NCI-H1105 treated with DMSO at 0.1 percent for 48 hours (cell line): ENCODE data around the gene ATP11A.

Source experiments
- DNase-seq: peaks from one replicate; lab custom pipeline; 2025; lab: John Stamatoyannopoulos, UW

The ATP11A gene

DNA sequence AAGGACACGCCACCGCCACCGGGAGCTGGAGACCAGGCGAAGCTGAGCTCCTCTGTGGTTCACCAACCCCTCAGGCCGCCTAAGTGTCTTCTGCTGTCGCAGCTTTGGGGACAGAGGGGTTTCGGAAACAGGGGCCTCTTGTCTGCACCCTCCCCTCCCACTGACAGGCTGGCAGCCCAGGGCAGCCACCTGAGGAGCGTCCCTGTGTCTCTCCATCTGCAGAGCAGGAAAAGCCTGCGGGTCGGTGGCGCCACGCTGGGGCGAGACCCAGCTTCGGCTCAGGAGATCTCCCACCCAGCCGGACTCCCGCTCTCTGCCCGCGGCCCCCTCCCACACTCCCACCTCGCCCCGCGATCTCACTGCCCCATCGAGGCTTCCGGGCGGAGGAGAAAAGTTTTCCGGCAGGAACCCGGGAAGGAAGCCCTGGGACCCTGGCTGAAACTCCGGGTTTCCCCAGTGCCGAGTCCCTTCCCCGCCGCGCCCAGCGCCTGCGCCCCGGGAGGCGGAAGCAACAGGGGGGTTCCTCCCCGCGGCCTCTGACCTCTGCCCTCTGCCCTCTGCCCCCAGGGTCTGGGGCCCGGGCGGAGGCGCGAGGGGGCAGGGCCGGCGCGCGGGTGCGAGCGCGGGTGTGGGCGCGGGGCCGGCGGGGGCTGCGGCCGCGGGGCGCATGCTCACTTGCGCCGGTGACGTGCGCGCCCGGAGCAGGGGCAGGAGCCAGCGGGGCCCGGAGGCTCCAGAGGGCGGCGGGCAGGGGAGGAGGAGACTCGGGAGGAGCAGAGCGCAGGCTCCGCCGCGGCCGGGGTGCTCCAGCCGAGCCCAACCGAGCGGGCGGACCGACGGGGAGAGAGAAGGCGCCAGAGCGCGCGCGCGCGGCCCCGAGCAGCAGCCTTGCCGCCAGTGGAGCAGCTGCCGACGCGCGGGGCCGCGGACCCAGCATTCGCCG, at the start of gene ATP11A:
Gene ATP11A (plus strand): TSS at position 736 of the 943 bp plus-strand sequence. CDS start 379 bp downstream, outside the sequence.
- peak; percentile 94 for DNase-seq

DNA sequence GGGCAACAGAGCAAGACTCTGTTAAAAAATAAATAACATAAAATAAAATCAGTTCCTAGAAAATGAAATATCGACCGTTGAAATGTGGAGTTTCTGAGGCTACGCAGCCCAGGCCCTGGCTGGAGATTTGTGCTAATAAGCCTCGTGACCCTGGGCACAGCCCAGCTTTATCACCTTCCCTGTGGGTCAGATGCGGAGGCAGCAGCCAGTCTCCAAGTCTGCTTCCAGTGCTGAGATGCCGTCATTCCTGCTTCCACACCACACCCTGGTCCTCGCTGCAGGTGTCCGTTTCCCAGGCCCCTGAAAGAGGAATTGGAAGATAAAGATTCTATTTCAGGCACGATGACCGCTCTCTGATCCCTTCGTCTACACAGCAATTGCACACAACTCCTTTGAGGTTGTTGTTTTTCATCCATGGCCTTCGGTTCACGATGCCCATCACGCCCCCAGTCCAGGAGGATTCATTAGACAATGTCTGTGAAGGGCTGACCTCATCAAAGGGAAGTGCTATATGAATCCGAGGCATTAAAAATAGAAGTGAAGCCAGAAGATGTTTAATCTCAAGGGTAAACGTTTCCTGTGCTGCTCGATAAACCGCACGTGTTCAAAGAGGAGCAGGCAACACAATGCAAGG, 48.3 kb upstream of the ATP11A start:
- DNase-seq = no peak

DNA sequence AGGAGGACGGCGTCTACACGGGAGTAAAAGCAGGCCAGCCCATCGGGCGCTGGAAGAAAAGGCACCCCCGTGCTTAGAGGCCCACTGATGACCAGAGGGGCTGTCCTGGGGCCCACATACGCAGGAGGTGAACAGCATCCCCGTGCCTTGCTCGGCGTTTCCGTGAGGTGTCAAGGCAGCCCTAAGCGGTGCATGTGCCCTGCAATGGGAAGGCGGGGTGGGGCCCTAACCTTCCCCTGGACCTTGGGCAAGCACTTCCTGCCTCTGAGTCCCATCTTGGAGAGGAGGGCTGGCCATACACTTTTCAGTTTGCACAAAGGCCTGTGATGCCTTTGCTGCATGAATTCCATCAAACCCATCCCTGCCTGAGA, 47.8 kb upstream of the ATP11A start:
- no peak for DNase-seq

GRCh38 chr13:112643759-112644459, 45.9 kb upstream of the ATP11A start:
- peak; percentile 49 for DNase-seq

GRCh38 chr13:112645327-112645914, 44.4 kb upstream of the ATP11A start:
- no peak for DNase-seq

GRCh38 chr13:112647256-112647655, 42.6 kb upstream of the ATP11A start:
- no peak for DNase-seq

- DNase-seq = no peak
These were observed 41.7 kb upstream of the ATP11A start for GRCh38 chr13:112648101-112648500.

DNA sequence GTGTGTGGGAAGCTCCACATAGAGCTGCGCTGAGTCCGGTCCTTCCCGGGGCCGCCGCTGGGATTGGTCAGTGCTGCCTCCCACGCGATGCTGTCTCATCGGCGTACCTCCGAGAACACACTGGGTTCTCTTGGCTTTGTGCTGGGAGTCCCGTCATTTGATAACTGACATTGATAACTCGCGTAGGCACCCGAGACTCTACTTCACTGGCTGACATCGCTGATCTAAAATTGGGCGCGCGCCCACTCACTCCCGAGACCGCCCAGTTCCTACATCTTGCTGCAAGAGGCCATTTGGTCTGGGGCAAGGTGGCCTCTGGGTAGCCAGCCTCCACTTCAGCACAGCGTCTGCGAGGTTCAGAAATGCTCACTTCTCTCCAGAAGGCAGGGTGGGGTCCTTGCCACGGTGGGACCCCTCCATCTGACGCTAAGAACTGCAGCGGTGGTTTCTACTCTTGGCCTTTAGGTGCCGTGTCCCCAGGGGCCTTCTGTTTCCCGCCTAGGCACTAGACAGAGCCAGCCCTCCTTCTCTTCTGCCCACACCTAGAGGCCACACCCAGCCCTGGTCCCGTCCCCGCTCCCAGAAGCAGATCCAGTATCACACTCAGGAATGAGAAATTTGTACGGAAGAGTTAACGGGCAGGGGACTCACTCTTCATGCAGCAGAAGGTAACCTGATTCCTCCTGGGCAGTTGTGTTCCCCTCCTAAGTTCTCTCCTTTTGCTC, 40.7 kb upstream of the ATP11A start:
- no peak for DNase-seq

- DNase-seq = no peak
These were observed 38.5 kb upstream of the ATP11A start for GRCh38 chr13:112651311-112651710.

DNA sequence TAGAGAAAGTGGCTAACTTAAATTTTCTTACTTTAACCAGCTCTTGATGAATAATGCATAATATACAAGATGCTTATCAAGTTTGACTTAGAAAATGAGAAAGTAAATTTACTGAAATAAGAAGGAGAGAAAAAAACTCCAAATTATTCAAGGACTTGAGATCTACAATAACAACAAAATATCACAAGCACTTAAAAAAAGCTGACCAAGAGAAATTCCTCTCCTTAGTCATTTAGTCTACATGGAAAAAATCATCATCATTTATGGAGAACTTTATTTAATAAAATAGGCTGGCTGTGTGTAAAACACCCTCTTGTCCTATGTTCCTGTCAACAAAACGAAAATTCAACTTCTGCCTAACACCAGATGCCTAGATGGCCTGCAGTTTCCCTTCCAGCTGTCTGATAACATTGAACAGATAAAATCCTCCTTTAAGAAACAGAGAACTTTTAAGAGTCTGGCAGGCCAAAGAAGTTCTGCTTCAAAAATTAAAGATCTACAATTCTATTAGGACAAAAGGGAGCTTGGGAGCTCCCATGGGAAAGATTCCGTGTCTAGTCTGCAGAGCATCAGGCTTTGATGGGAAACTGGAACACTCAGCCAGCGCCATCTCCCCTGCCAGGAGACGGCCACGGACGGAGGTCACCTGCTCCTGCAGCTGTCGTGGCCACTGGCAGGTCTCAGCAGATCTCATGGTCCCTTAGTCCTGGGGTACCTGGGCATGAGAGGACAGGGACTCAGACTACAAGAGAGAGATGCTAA, 37.9 kb upstream of the ATP11A start:
- DNase-seq = no peak

DNA sequence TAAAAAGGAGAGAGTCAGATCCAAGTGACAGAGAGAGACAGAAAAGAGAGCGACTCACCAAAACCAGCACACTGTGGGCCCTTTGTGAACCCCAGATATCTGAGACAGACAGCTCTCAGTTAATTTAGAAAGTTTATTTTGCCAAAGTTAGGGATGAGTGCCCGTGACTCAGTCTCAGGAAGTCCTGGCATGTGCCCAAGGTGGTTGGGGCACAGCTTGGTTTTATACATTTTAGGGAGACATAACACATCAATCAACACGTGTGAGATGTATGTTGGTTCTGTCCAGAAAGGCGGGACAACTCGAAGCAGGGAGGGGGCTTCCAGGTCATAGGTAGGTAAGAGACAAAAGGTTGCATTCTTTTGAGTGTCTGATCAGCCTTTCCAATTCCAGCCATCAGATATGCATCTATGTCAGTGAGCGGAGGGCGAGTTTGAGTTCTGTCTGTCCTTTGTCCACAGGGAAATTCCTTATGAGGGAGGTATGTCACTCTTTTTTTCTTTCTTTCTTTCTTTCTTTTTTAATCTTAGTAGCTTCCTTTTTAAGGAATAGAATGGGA, 37.2 kb upstream of the ATP11A start:
- DNase-seq = no peak

- DNase-seq = no peak
These were observed 36.8 kb upstream of the ATP11A start for GRCh38 chr13:112653071-112653470.

GRCh38 chr13:112655913-112656312, 33.9 kb upstream of the ATP11A start:
- no peak for DNase-seq

DNA sequence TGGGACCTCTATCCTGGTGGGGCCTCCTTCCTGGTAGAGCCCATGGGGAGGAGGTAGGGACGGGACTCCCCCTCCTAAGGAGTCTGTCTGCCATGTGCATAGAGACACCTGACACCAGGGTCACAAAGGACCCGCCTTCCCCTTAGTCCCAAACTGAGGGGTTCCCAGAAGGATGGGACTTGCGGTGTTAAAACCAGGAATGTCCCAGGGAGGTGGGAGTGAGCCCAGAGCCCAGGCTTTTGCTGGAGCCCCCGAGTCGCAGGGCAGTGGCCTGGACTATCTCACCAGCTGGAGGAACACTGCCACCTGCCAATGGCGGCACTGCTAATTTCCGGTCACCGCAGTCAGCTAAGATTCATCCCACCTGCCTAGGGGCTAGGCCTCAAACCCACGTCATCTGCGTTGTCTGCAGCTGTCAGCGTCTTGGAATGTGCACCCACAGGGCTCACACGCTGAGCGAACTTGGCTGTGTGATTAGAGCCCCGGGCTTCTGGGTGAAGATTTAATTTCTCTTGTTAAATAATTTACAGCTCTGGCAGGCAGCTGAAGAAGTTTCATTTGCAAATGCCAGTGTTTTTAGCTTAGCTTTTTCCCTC, 31.9 kb upstream of the ATP11A start:
- no peak for DNase-seq

DNA sequence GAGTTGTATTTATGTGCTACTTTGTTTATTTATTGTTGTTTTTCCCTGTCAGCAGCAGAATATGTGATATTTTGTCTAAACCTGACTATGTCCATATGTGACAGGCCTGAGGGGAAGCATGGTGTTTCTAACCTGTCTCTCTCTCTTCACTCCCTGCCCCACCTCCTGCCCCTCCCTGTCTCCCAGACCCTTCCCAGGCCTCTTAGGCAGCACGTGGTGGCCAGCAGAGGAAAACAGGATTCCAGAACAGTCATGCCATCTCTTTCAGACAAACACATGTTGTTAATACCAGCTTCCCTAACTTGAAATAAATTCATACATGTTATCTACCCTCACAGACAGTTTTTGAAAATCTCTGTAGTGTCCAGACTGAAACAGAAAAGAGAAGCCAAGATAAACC, 31.0 kb upstream of the ATP11A start:
- no peak for DNase-seq

DNA sequence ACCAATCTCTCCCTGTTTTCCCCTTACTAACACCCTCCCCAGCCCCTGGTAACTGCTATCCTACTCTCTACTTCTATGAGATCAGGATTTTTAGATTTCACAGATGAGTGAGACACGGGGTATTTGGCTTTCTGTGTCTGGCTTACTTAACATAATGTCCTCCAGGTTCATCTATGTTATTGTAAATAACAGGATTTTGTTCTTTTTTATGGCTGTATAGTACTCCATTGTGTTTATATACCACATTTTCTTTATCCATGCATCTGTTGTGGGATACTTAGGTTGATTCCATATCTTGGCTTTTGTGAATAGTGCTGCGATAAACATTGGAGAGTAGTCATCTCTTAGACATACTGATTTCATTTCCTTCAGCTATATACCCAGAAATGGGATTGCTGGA, 28.5 kb upstream of the ATP11A start:
- DNase-seq = no peak

DNA sequence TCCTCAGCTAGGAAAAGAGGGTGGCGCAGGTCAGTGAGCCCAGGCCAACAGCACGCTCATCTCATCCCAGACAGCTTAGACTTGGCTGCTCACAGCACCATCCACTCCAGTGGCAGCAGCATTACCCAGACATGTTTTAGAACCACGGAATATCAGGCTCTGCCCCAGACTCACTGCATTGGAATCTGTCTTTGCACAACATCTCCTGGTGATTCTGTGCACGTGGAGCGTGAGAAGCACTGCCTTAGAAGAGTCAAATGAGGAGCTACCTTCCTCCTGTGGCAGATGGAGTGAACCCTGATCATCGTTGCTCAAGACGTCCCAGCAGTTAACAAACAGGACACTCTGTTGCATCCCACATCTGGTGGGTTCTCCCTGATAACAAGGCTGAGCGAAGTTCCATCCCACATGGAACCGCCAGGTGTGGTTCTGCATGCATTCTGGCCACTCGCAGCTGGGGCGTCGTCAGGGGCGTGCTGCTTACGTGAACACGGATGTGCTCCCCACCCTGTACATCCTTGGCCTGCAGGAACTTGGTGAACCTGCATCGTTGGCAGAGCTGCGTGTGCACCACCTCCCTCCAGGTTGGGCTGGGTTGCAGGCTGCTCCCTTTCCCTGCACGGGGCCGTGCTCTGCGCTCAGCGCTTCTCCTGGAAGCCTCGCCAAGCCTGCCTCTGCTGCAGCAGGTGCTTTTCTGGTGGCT, 25.2 kb upstream of the ATP11A start:
- DNase-seq = no peak

DNA sequence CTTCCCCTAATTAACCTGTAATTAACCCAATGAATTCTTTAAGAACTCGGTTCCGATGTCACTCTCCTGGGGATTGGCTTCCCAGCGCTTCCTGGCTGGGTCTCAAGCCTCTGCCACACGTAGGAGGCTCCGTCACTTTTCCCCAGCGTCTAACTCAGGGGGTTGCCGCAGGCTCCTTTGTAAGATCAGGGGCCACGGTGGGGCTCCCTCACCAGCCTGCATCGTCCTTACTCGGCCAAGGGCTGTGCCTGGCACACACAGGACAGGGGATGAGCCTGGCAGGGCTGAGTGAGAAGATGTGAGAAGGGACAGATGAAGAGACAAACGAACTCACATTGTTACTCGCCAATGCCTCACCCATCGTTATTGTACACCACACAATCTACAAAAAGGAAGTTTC, 20.9 kb upstream of the ATP11A start:
- DNase-seq = no peak

- no peak for DNase-seq
These were observed 19.8 kb upstream of the ATP11A start for GRCh38 chr13:112669881-112670499.
